Heart left ventricle (tissue), 16 donors: Measurements from ENCODE around the gene SFRP4. TPM values are rescaled to one million over a fixed set of nuclear protein-coding genes. Genes with fewer than 3 reads are reported as not detected.

Source experiments
- ATAC-seq, 4 donors: fragments of 200-7000 bp; cut with Tn5 transposase; one replicate each; pipeline ENCODE4 v1.9.1; 2020 to 2022; ENCODE audit warnings: moderate library complexity in 4 of 4, mild to moderate bottlenecking in 3 of 4, moderate number of reproducible peaks in 1 of 4
- DNase-seq, 5 donors: peaks; one replicate each; pipeline ENCODE4 v3.0.0-alpha.2; 2020
- H3K27ac ChIP-seq, 12 donors: fragments of 200-600 bp; sonication (generic) in 4 of 12; one replicate each; pipeline versions ENCODE4 v1.5.0 to v1.8.0; 2016 to 2022; ENCODE audit warnings: mild to moderate bottlenecking in 2 of 12
- H3K27me3 ChIP-seq, 9 donors: fragments of 200-600 bp; sonication (generic) in 2 of 9; one replicate each; pipeline versions ENCODE4 v1.5.1 to v1.8.0; 2016 to 2022; ENCODE audit warnings: mild to moderate bottlenecking in 3 of 9
- H3K36me3 ChIP-seq, 9 donors: fragments of 200-600 bp; sonication (generic) in 2 of 9; one replicate each; pipeline versions ENCODE4 v1.5.0 to v1.8.0; 2018 to 2022; ENCODE audit warnings: mild to moderate bottlenecking in 2 of 9
- H3K4me1 ChIP-seq, 12 donors: fragments of 200-600 bp; sonication (generic) in 4 of 12; one replicate each; pipeline versions ENCODE4 v1.5.0 to v1.8.0; 2016 to 2022; ENCODE audit warnings: mild to moderate bottlenecking in 3 of 12
- H3K4me3 ChIP-seq, 12 donors: fragments of 200-600 bp; sonication (generic) in 4 of 12; one replicate each; pipeline versions ENCODE4 v1.5.0 to v1.8.0; 2017 to 2022; ENCODE audit warnings: mild to moderate bottlenecking in 9 of 12, moderate library complexity in 4 of 12
- H3K9me3 ChIP-seq, 12 donors: fragments of 200-600 bp; sonication (generic) in 4 of 12; one replicate each; pipeline versions ENCODE4 v1.5.0 to v1.8.0; 2016 to 2022; ENCODE audit warnings: mild to moderate bottlenecking in 1 of 12
- CTCF ChIP-seq, 12 donors: fragments of 200-600 bp; sonication (generic) in 4 of 12; IDR thresholded peaks; one replicate each; pipeline versions ENCODE4 v1.5.0 to v1.8.0; 2018 to 2022; ENCODE audit warnings: antibody characterized with exemption in 12 of 12, mild to moderate bottlenecking in 5 of 12
- POLR2A ChIP-seq, 2 donors: fragments of 450-650 bp; IDR thresholded peaks; one replicate each; pipeline ENCODE4 v1.6.1; 2017; ENCODE audit warnings: antibody characterized with exemption in 2 of 2, mild to moderate bottlenecking in 2 of 2, moderate library complexity in 2 of 2
- WGBS, 4 donors: extraction: QIAGEN DNeasy Blood & Tissue Kit in 2 of 4; methylation state at CpG; one replicate each; pipeline versions ENCODE4 v1.1.5 to v1.1.7; 2013 to 2018; 5-methylcytosine and 5-hydroxymethylcytosine counted together
- intact Hi-C, 10 donors: fragments of 100-400 bp; cut with DNase I; formaldehyde crosslinking; loops; one replicate each; pipeline versions ENCODE4 v1.11.1 to v1.14.2; 2022
- polyA plus RNA-seq, 2 donors: library from polyadenylated mRNA; stranded (reverse); fragments of 200-250 nt; gene quantifications; one replicate each; pipeline ENCODE4 v1.2.3, GENCODE V29; 2013
- total RNA-seq, 9 donors: library from RNA; depleted of rRNA in 2 of 9; stranded (reverse); fragments of >200 nt in 2 of 9; fragmentation: NEBNext Ultra II Directional in 3 of 9; extraction: Animal tissue kit (Norgen Biotek cat#: 25700) in 3 of 9; gene quantifications; one replicate each; pipeline versions ENCODE4 v1.1.0 to v1.2.4, GENCODE V29; 2016 to 2023
- donor health status: ischemic (EF 13 %, LVEDD 7.1; RV severe dilation, severe dysfunction).
- donor health status: healthy with polysubstance abuse.
- donor health status: DM: no; HTN: yes; CAD: no.
- donor health status: DM: no; HTN: no; CAD: no.
- donor health status: ischemic (EF 25% LVEDD 6.9; RV normal size, moderate dysfunction).
- donor health status: ischemic (EF 25% LVEDD 5.7; RV mildly dilated, moderate dysfunction).
- donor health status: healthy.
- donor health status: DM: yes; HTN: yes; CAD: no.
- donor health status: ischemic (EF 35%, LVEDD 5.7; RV mildly dilated, moderate dysfunction).
- donor health status: nonischemic (EF 11% LVEDD 7.7; RV severe dilation, severe dysfunction).
- donor health status: DM: yes; HTN: yes; CAD: no.
- donor health status: PGD.
- donor health status: ischemic (EF 29% LVEDD 5.4; RV normal size, mild dysfunction).
- donor health status: nonischemic (EF 23%, LVEDD 6.1; RV moderate dilation, normal function).

Gene SFRP4
- total and polyA plus RNA-seq, 11 donors: 0.10 to 21.3 (median 0.87) TPM

GRCh38 chr7:37916017-37916672 is 472 bp downstream of the SFRP4 start:
- intact Hi-C loops: loop anchor here in 9 of 10 donors (2.0 to 10.0 kb wide), 5 partner anchors 159 to 306 kb away; no protein-coding TSS in a partner anchor
- Histone ChIP-seq H3K27ac (peak overlapping the region in 8 of 12 donors; percentile 42 to 88 (median 74)), H3K4me1 (peaks cover 0 to 30% (median 9%) of the 10 kb centered on the region in 12 donors), H3K4me3 (peak overlapping the region; percentile 33 to 68 (median 56)), H3K27me3 (peaks cover 0 to 21% (median 5%) of the 10 kb centered on the region in 9 donors), H3K36me3 (peaks cover 0 to 5% (median 0%) of the 10 kb centered on the region in 9 donors), H3K9me3 (no peaks in the 10 kb centered on the region)
- TF ChIP-seq CTCF (IDR thresholded peaks at IDR 0.05) (no peak), POLR2A (IDR thresholded peaks at IDR 0.05) (no peak)
- 6 to 8% (median 7%) methylated on average over 15 to 57 of the region's 57 CpGs for WGBS, 4 donors
- peak in 2 of 4 donors; percentile 3 to 4 for ATAC-seq
- DNase-seq: peak; percentile 10 to 65 (median 24)

GRCh38 chr7:37915438-37915837 is 1.2 kb downstream of the SFRP4 start:
- WGBS, 4 donors: 22 to 31% (median 26%) methylated on average over 5 of the region's 5 CpGs
- ATAC-seq (no peak), DNase-seq (peak in 3 of 5 donors; percentile 25 to 39 (median 29))
- intact Hi-C loops: loop anchor here in 8 of 10 donors (5.0 to 10.0 kb wide), 4 partner anchors 159 to 307 kb away; no protein-coding TSS in a partner anchor
- no peaks in the 10 kb centered on the region for H3K9me3 ChIP-seq
- H3K36me3 ChIP-seq: peaks cover 0 to 10% (median 0%) of the 10 kb centered on the region in 9 donors
- peak overlapping the region in 10 of 12 donors; percentile 41 to 68 (median 59) for H3K4me3 ChIP-seq
- peak overlapping the region in 5 of 12 donors; percentile 73 to 88 (median 77) for H3K27ac ChIP-seq
- H3K27me3 ChIP-seq: peaks cover 0 to 21% (median under 1%) of the 10 kb centered on the region in 9 donors
- H3K4me1 ChIP-seq: peaks cover 0 to 26% (median 9%) of the 10 kb centered on the region in 12 donors
- TF ChIP-seq POLR2A (IDR thresholded peaks at IDR 0.05) (no peak), CTCF (IDR thresholded peaks at IDR 0.05) (no peak)

GRCh38 chr7:37912756-37913155 is 3.9 kb downstream of the SFRP4 start:
- peaks cover 0 to 19% (median 0%) of the 10 kb centered on the region in 9 donors for H3K27me3 ChIP-seq
- peaks cover 0 to 16% (median 0%) of the 10 kb centered on the region in 9 donors for H3K36me3 ChIP-seq
- ATAC-seq (no peak), DNase-seq (no peak)
- intact Hi-C loops: loop anchor here in 2 of 10 donors (10.0 kb wide), 2 partner anchors 162 to 192 kb away; no protein-coding TSS in a partner anchor
- peaks cover 0 to 33% (median 7%) of the 10 kb centered on the region in 12 donors for H3K4me1 ChIP-seq
- H3K9me3 ChIP-seq: no peaks in the 10 kb centered on the region
- no peak overlapping the region for H3K4me3 ChIP-seq
- WGBS, 4 donors: 46 to 63% (median 57%) methylated on average over 2 of the region's 2 CpGs
- H3K27ac ChIP-seq: peak overlapping the region in 1 of 12 donors; percentile 9
- TF ChIP-seq CTCF (IDR thresholded peaks at IDR 0.05): no peak

- intact Hi-C loops: loop anchor here in 2 of 10 donors (10.0 kb wide), 1 partner anchor 406 kb away; no protein-coding TSS in a partner anchor
- TF ChIP-seq CTCF (IDR thresholded peaks at IDR 0.05) (no peak), POLR2A (IDR thresholded peaks at IDR 0.05) (no peak)
- Histone ChIP-seq H3K27me3 (no peaks in the 10 kb centered on the region), H3K9me3 (no peaks in the 10 kb centered on the region), H3K4me1 (peaks cover 0 to 12% (median 0%) of the 10 kb centered on the region in 12 donors), H3K27ac (no peak overlapping the region), H3K4me3 (no peak overlapping the region), H3K36me3 (peaks cover 0 to 22% (median 0%) of the 10 kb centered on the region in 9 donors)
- no peak for ATAC-seq
- DNase-seq: no peak
- 73 to 83% (median 79%) methylated on average over 1 of the region's 1 CpG for WGBS, 4 donors
These were observed 8.3 kb downstream of the SFRP4 start for GRCh38 chr7:37908221-37908788.
